HEK293T (cell line): ENCODE results near the gene MAPK1.
"Not testable (repeated sequence)": the region's sequence is repeated elsewhere in the genome, so short reads cannot be mapped to it uniquely, and the experiment has no call there.

Experiments
- CTCF ChIA-PET: fragments of 350-600 bp; formaldehyde crosslinking; extraction: SDS; loops from one replicate; lab custom pipeline; 2021; ENCODE audit warnings: antibody characterized with exemption, inconsistent platforms; lab: Yijun Ruan, JAX
- POLR2A ChIA-PET: fragments of 350-600 bp; formaldehyde crosslinking; extraction: SDS; loops from one replicate; lab custom pipeline; 2020; ENCODE audit warnings: antibody characterized with exemption, inconsistent platforms; lab: Yijun Ruan, JAX
- DNase-seq: peaks from one replicate; pipeline ENCODE4 v3.0.0; 2012; ENCODE audit warnings: mixed read lengths; ENCODE audit errors: extremely low spot score
- ARNT ChIP-seq: fragments of 450-650 bp; IDR thresholded peaks from 2 replicates; pipeline ENCODE4 v1.6.1; 2017; ENCODE audit warnings: mild to moderate bottlenecking
- BHLHE40 ChIP-seq: fragments of 450-650 bp; IDR thresholded peaks from 2 replicates; pipeline ENCODE4 v1.6.1; 2016; ENCODE audit warnings: mild to moderate bottlenecking, moderate library complexity, borderline replicate concordance
- CTBP1 ChIP-seq: fragments of 450-650 bp; IDR thresholded peaks from 2 replicates; pipeline ENCODE4 v1.6.1; 2016; ENCODE audit warnings: borderline replicate concordance
- ELF4 ChIP-seq: fragments of 450-650 bp; IDR thresholded peaks from 2 replicates; pipeline ENCODE4 v1.6.1; 2017; ENCODE audit warnings: antibody characterized with exemption
- FOXA1 ChIP-seq: fragments of 450-650 bp; IDR thresholded peaks from 2 replicates; pipeline ENCODE4 v1.6.1; 2016; ENCODE audit warnings: mild to moderate bottlenecking
- FOXK2 ChIP-seq: fragments of 450-650 bp; IDR thresholded peaks from 2 replicates; pipeline ENCODE4 v1.6.1; 2016; ENCODE audit warnings: mild to moderate bottlenecking
- FOXM1 ChIP-seq: fragments of 450-650 bp; IDR thresholded peaks from 2 replicates; pipeline ENCODE4 v1.6.1; 2017; ENCODE audit warnings: mild to moderate bottlenecking, borderline replicate concordance
- HDGF ChIP-seq: fragments of 450-650 bp; IDR thresholded peaks from 2 replicates; pipeline ENCODE4 v1.6.1; 2017; ENCODE audit warnings: antibody characterized with exemption, borderline replicate concordance
- L3MBTL2 ChIP-seq: fragments of 450-650 bp; conservative IDR thresholded peaks from 2 replicates; pipeline ENCODE4 v1.6.1; 2016; ENCODE audit warnings: mild to moderate bottlenecking
- LEF1 ChIP-seq: fragments of 450-650 bp; IDR thresholded peaks from 2 replicates; pipeline ENCODE4 v1.6.1; 2017; ENCODE audit warnings: mild to moderate bottlenecking, borderline replicate concordance
- NFRKB ChIP-seq: fragments of 450-650 bp; IDR thresholded peaks from 2 replicates; pipeline ENCODE4 v1.6.1; 2016; ENCODE audit warnings: mild to moderate bottlenecking, moderate library complexity
- PKNOX1 ChIP-seq: fragments of 450-650 bp; IDR thresholded peaks from 2 replicates; pipeline ENCODE4 v1.6.1; 2016
- SP1 ChIP-seq: fragments of 450-650 bp; IDR thresholded peaks from 2 replicates; pipeline ENCODE4 v1.6.1; 2017
- SUZ12 ChIP-seq: fragments of 450-650 bp; IDR thresholded peaks from 2 replicates; pipeline ENCODE4 v1.6.1; 2016; ENCODE audit warnings: mild to moderate bottlenecking
- TARDBP ChIP-seq: fragments of 450-650 bp; IDR thresholded peaks from 2 replicates; pipeline ENCODE4 v1.6.1; 2016
- ZNF384 ChIP-seq: fragments of 450-650 bp; IDR thresholded peaks from 2 replicates; pipeline ENCODE4 v1.6.1; 2016

The MAPK1 gene

DNA sequence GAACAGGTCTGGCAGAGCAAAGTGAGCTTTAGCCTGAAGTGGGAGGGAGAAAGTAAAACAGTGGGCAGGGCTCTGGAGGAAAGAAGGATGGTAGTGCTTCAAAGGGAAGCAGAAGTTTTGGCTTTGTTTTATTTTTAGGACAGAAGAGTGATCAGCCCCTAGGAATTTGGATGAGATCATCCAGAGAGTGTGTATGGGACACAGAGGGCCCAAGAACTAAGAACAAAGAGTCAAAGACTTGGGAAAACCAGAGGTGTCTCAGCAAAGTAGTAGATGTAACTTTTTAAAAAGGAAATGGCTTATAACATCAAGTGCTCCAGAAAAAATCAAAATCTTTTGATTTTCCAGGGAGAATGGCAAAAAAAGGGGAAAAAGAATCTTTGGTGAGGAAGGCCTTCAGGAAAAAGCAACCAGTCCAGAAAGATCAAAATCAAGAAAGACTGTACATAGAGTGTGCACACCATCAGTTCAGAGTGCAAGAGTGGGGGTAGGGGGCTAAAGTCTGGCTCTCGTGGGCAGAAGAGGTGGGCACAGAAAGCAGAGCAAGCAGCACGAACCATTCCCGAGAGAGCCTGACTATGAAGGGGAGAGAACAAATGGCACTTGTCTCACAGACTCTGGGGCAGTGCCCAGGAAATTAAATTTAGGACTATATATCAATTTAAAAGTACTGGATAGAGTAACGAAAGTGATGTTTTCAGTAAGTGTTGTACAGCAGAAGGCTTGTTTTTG is 30.0 kb downstream of the MAPK1 start:
- ChIA-PET POLR2A (interaction anchor here (0.8 kb wide), 1 partner anchor 13 kb away, joined by 3 read pairs; no protein-coding TSS in a partner anchor), CTCF (no interaction called here)
- TF ChIP-seq FOXK2: no peak
- TF ChIP-seq NFRKB: no peak
- no peak for TF ChIP-seq SP1
- TF ChIP-seq PKNOX1: no peak
- no peak for TF ChIP-seq FOXA1
- TF ChIP-seq L3MBTL2: no peak
- no peak for TF ChIP-seq TARDBP
- DNase-seq: peak; percentile 39

DNA sequence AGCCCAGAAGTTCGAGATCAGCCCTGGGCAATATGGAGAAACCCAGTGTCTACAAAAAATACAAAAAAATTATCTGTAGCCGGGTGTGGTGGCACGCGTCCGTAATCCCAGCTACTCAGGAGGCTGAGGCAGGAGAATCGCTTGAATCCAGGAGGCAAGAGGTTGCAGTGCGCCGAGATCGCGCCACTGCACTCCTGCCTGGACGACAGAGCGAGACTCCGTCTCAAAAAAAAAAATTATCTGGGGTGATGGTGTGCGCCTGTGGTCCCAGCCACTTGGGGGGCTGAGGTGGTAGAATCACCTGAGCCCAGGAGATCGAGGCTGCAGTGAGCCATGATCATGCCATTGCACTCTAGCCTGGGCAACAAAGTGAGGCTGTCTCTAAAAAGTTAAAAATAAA is 31.0 kb downstream of the MAPK1 start:
- POLR2A ChIA-PET, DNase-seq, CTCF ChIA-PET: not testable (repeated sequence)

DNA sequence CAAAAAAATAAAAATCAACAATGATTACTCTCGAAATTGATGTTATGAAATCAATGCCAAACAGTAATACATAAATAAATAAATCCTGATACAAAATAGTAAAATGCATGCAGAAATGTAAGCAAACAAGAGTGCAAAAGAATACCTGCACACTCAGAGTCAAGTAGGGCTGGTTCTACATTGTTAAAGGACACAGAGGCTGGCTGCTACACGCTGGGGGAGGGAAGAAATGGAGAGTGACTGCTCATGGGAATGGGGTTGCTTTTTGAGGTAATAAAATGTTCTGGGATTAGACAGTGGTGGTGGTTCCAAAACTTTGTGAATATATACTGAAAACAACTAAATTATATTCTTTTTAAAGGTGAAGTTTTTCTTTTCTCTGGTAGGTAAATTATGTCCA is 32.1 kb downstream of the MAPK1 start:
- no peak for DNase-seq
- ChIA-PET POLR2A (no interaction called here), CTCF (no interaction called here)
- TF ChIP-seq CTBP1 (no peak), FOXM1 (no peak), LEF1 (no peak), ELF4 (no peak), FOXK2 (no peak), ZNF384 (no peak)

GRCh38 chr22:21834869-21835268 is 32.6 kb downstream of the MAPK1 start:
- no peak for DNase-seq
- ChIA-PET CTCF (interaction anchor here (0.6 kb wide), 1 partner anchor 112 kb away, joined by 4 read pairs; no protein-coding TSS in a partner anchor), POLR2A (no interaction called here)
- no peak for TF ChIP-seq BHLHE40

DNA sequence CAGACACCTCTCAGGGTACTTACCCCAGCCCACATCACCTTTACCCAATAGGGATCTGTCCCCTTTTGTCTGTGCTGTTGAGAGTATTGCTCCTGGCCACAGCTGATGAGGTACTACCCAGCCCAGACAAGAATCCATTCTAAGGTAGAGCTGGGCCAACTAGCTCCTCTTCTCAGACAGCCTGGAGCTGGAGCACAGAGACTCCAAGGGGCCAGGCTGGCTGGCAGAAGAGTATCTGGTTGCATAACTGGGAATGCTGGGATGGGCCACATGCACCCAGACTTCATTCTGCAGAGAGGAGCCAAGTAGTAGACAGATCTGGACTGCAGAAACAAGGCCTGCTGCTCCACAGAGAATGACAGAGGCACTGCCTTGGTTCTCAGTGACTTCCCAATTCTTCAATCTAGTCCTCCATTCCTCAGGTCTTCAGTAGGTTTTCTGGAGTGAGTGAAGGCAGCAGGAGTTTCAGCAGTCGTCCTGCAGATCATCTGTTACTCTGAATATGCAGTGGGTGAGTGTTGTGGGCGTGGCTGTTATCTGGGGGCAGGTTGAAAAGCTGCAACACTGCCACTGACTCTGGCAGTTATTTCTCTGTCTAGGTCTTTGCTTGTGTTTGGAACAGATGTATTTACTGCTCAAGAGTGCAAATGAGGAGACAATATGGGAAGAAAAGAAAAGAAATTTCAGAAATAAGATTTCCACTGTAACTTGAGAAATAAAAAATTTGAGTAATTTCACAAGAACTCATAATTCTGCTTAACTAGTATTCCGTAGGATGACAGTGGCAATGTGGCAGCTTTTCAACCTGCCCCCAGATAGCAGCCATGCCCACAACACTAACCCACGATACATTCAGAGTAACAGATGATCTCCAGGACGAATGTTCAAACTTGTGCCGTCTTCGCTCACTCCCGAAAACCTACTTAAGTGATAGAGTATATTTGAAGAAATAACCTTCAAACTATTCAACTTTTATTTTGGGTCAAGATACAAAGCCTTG is 34.9 kb downstream of the MAPK1 start:
- ChIA-PET POLR2A (no interaction called here), CTCF (interaction anchor here (1.0 kb wide), 1 partner anchor 17 kb away, joined by 3 read pairs; no protein-coding TSS in a partner anchor)
- no peak for DNase-seq
- TF ChIP-seq TARDBP (no peak), BHLHE40 (no peak), HDGF (no peak), ZNF384 (no peak), FOXA1 (no peak), CTBP1 (no peak), PKNOX1 (no peak), ARNT (no peak), NFRKB (no peak), LEF1 (no peak), SUZ12 (no peak), FOXM1 (no peak), FOXK2 (no peak), SP1 (no peak)

DNA sequence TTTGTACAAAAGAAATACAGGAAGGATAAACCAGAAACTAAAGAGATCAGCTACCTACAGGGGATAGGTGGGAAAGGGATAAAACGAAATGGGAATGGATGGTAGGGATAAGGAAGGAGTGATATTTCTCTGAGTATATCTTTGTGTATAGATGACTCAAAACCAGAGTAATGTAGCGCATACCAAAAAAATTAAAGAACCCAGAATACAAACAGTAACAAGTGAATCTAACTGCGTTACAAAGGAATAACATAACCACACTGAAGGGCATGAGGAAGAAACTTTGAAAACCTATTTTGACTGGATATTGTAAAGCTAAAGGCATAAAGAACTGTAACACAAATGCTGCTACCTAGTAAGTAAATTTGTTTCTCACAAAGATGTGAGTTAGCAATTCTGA is 37.9 kb downstream of the MAPK1 start:
- ChIA-PET CTCF (no interaction called here), POLR2A (no interaction called here)
- no peak for DNase-seq
- TF ChIP-seq FOXK2 (no peak), CTBP1 (no peak), NFRKB (no peak), LEF1 (no peak), L3MBTL2 (no peak), FOXM1 (no peak), ELF4 (no peak), SUZ12 (no peak), PKNOX1 (no peak), ARNT (no peak), HDGF (no peak), ZNF384 (no peak), FOXA1 (no peak), BHLHE40 (no peak), SP1 (no peak), TARDBP (no peak)
